ENCODE data around the gene BSND.
A peak's percentile ranks its signal among the peaks of the same experiment; 100 is the strongest.

BSND gene

GRCh38 chr1:54994355-54994990 lies 4.3 kb upstream of the BSND start:
- no peak for DNase-seq

- DNase-seq: no peak
Measured at GRCh38 chr1:54995013-54995760, 3.5 kb upstream of the BSND start.

- DNase-seq: no peak
Measured at GRCh38 chr1:54995835-54996234, 2.9 kb upstream of the BSND start.

- DNase-seq: peak; percentile 73
Measured at GRCh38 chr1:54996359-54996868, 2.3 kb upstream of the BSND start.

- DNase-seq: no peak
Measured at GRCh38 chr1:54996869-54997710, 1.6 kb upstream of the BSND start.

GRCh38 chr1:54997711-54997986 lies 1.1 kb upstream of the BSND start:
- no peak for DNase-seq

- DNase-seq: no peak
Measured at GRCh38 chr1:54998100-54998499, 633 bp upstream of the BSND start.

GRCh38 chr1:55000110-55001085 lies 1.7 kb downstream of the BSND start:
- DNase-seq: no peak

- DNase-seq: no peak
Measured at GRCh38 chr1:55001311-55001710, 2.6 kb downstream of the BSND start.

- no peak for DNase-seq
Measured at GRCh38 chr1:55002686-55003085, 4.0 kb downstream of the BSND start.

GRCh38 chr1:55005351-55006140 lies 6.8 kb downstream of the BSND start:
- DNase-seq: no peak

- no peak for DNase-seq
Measured at GRCh38 chr1:55006931-55007330, 8.2 kb downstream of the BSND start.

- DNase-seq: no peak
Measured at GRCh38 chr1:55007625-55008024, 8.9 kb downstream of the BSND start.

- DNase-seq: no peak
Measured at GRCh38 chr1:55010194-55010886, 11.6 kb downstream of the BSND start.

GRCh38 chr1:55010887-55011217 lies 12.1 kb downstream of the BSND start:
- DNase-seq: no peak

- no peak for DNase-seq
Measured at GRCh38 chr1:55012661-55013060, 13.9 kb downstream of the BSND start.

GRCh38 chr1:55015123-55015522 lies 16.4 kb downstream of the BSND start:
- no peak for DNase-seq

GRCh38 chr1:55015731-55016620 lies 17.2 kb downstream of the BSND start:
- no peak for DNase-seq

GRCh38 chr1:55018395-55018794 lies 19.7 kb downstream of the BSND start:
- no peak for DNase-seq

GRCh38 chr1:55021942-55022546 lies 23.3 kb downstream of the BSND start:
- DNase-seq: peak; percentile 86

Measured in right forelimb (tissue), 1 donor.